H9 (cell line): ENCODE results near the gene LRRC8B. TPM values are rescaled to one million over a fixed set of nuclear protein-coding genes. Genes with fewer than 3 reads are reported as not detected.

ENCODE experiments used
- DNase-seq: peaks from one replicate; pipeline ENCODE4 v3.0.0-alpha.2; 2017
- H2AFZ ChIP-seq: one replicate; pipeline ENCODE4 v1.6.1; 2013; ENCODE audit warnings: mild to moderate bottlenecking, low read length, control low read depth, moderate library complexity
- H2AK5ac ChIP-seq: 2 replicates; pipeline ENCODE4 v1.6.1; 2013; ENCODE audit warnings: low read length, control low read depth, mixed read lengths; ENCODE audit not compliant: insufficient read length
- H2BK120ac ChIP-seq: one replicate; pipeline ENCODE4 v1.6.1; 2013; ENCODE audit warnings: low read depth, mild to moderate bottlenecking, low read length, control low read depth, inconsistent platforms; ENCODE audit not compliant: poor library complexity, severe bottlenecking
- H2BK12ac ChIP-seq: 2 replicates; pipeline ENCODE4 v1.6.1; 2013; ENCODE audit warnings: low read length, control low read depth, mixed read lengths, low read depth; ENCODE audit not compliant: insufficient read length
- H2BK15ac ChIP-seq: 2 replicates; pipeline ENCODE4 v1.6.1; 2013; ENCODE audit warnings: low read depth, low read length, control low read depth
- H2BK20ac ChIP-seq: one replicate; pipeline ENCODE4 v1.6.1; 2013; ENCODE audit warnings: low read depth, mild to moderate bottlenecking, low read length, control low read depth, inconsistent platforms; ENCODE audit not compliant: poor library complexity, severe bottlenecking
- H2BK5ac ChIP-seq: 2 replicates; pipeline ENCODE4 v1.6.1; 2013; ENCODE audit warnings: low read length, control low read depth, mixed read lengths; ENCODE audit not compliant: insufficient read length
- H3K14ac ChIP-seq: 2 replicates; pipeline ENCODE4 v1.6.1; 2013; ENCODE audit warnings: low read length, control low read depth; ENCODE audit not compliant: insufficient read depth
- H3K18ac ChIP-seq: 2 replicates; pipeline ENCODE4 v1.6.1; 2013; ENCODE audit warnings: low read depth, mild to moderate bottlenecking, mixed read lengths, low read length, control low read depth; ENCODE audit not compliant: insufficient read length
- H3K23ac ChIP-seq: 2 replicates; pipeline ENCODE4 v1.6.1; 2013; ENCODE audit warnings: low read length, control low read depth, mixed read lengths, low read depth; ENCODE audit not compliant: insufficient read length
- H3K23me2 ChIP-seq: 2 replicates; pipeline ENCODE4 v1.6.1; 2013; ENCODE audit warnings: low read depth, mild to moderate bottlenecking, mixed read lengths, low read length, control low read depth; ENCODE audit not compliant: insufficient read length, poor library complexity, severe bottlenecking
- H3K27ac ChIP-seq: 2 replicates; pipeline ENCODE4 v1.5.1; 2013; ENCODE audit warnings: low read length, control low read depth, mixed read lengths, low read depth; ENCODE audit not compliant: insufficient read length
- H3K27me3 ChIP-seq: 2 replicates; pipeline ENCODE4 v1.6.1; 2013; ENCODE audit warnings: low read length, control low read depth, inconsistent platforms; ENCODE audit not compliant: insufficient read depth
- H3K4ac ChIP-seq: 2 replicates; pipeline ENCODE4 v1.6.1; 2013; ENCODE audit warnings: low read depth, mild to moderate bottlenecking, control low read depth, inconsistent platforms, low read length, moderate library complexity
- H3K4me1 ChIP-seq: 2 replicates; pipeline ENCODE4 v1.6.1; 2013; ENCODE audit warnings: low read length, control low read depth, inconsistent platforms; ENCODE audit not compliant: insufficient read depth
- H3K4me2 ChIP-seq: 2 replicates; pipeline ENCODE4 v1.6.1; 2013; ENCODE audit warnings: low read length, control low read depth, mixed read lengths; ENCODE audit not compliant: insufficient read length, insufficient read depth
- H3K56ac ChIP-seq: 2 replicates; pipeline ENCODE4 v1.6.1; 2013; ENCODE audit warnings: low read depth, mild to moderate bottlenecking, mixed read lengths, low read length, control low read depth; ENCODE audit not compliant: insufficient read length
- H3K79me1 ChIP-seq: 2 replicates; pipeline ENCODE4 v1.6.1; 2013; ENCODE audit warnings: low read depth, mild to moderate bottlenecking, moderate library complexity, low read length, control low read depth, inconsistent platforms; ENCODE audit not compliant: insufficient read depth, poor library complexity, severe bottlenecking
- H3K79me2 ChIP-seq: 2 replicates; pipeline ENCODE4 v1.6.1; 2013; ENCODE audit warnings: low read length, control low read depth, inconsistent platforms; ENCODE audit not compliant: insufficient read depth
- H3K9ac ChIP-seq: 2 replicates; pipeline ENCODE4 v1.6.1; 2013; ENCODE audit warnings: low read length, control low read depth, mixed read lengths; ENCODE audit not compliant: insufficient read length; ENCODE audit errors: extremely low read depth
- H3K9me3 ChIP-seq: one replicate; pipeline ENCODE4 v1.6.1; 2013; ENCODE audit warnings: low read depth, low read length, inconsistent platforms; ENCODE audit not compliant: control insufficient read depth
- H3T11ph ChIP-seq: one replicate; pipeline ENCODE4 v1.6.1; 2013; ENCODE audit warnings: mild to moderate bottlenecking, low read length, control low read depth, inconsistent platforms
- H4K20me1 ChIP-seq: one replicate; pipeline ENCODE4 v1.6.1; 2013; ENCODE audit not compliant: control insufficient read depth, insufficient read length, insufficient read depth
- H4K5ac ChIP-seq: 2 replicates; pipeline ENCODE4 v1.6.1; 2013; ENCODE audit warnings: low read depth, mild to moderate bottlenecking, mixed read lengths, low read length, control low read depth; ENCODE audit not compliant: insufficient read length
- H4K8ac ChIP-seq: replicated peaks from 2 replicates; pipeline ENCODE4 v1.6.1; 2013; ENCODE audit warnings: low read length, control low read depth, mixed read lengths, low read depth; ENCODE audit not compliant: insufficient read length
- H4K91ac ChIP-seq: 2 replicates; pipeline ENCODE4 v1.6.1; 2013; ENCODE audit warnings: low read depth, mild to moderate bottlenecking, moderate library complexity, mixed read lengths, low read length, control low read depth; ENCODE audit not compliant: insufficient read length
- H3K27ac Mint-ChIP-seq, 3 experiments: 2 replicates in 2 of 3; 3 replicates in 1 of 3; pipeline ENCODE4 v1.8.0; 2020 to 2021; ENCODE audit warnings: mixed read lengths in 3 of 3, mild to moderate bottlenecking in 1 of 3, moderate library complexity in 1 of 3
- H3K27me3 Mint-ChIP-seq: 2 replicates; pipeline ENCODE4 v1.8.0; 2021; ENCODE audit warnings: low read depth, mild to moderate bottlenecking, moderate library complexity, mixed read lengths
- H3K36me3 Mint-ChIP-seq, 3 experiments: 2 replicates in 2 of 3; 3 replicates in 1 of 3; pipeline ENCODE4 v1.8.0; 2020 to 2021; ENCODE audit warnings: low read depth in 3 of 3, mixed read lengths in 3 of 3; ENCODE audit not compliant: insufficient read depth in 1 of 3
- H3K4me1 Mint-ChIP-seq, 2 experiments: 2 replicates each; pipeline ENCODE4 v1.8.0; 2020; ENCODE audit warnings: mixed read lengths in 2 of 2
- H3K4me3 Mint-ChIP-seq, 2 experiments: 2 replicates in 1 of 2; 3 replicates in 1 of 2; pipeline ENCODE4 v1.8.0; 2020 to 2021; ENCODE audit warnings: mild to moderate bottlenecking in 2 of 2, mixed read lengths in 2 of 2, moderate library complexity in 1 of 2
- H3K9me3 Mint-ChIP-seq, 2 experiments: 2 replicates in 1 of 2; 3 replicates in 1 of 2; pipeline ENCODE4 v1.8.0; 2020; ENCODE audit warnings: mild to moderate bottlenecking in 2 of 2, mixed read lengths in 2 of 2, moderate library complexity in 1 of 2
- WGBS: extraction: QIAGEN DNeasy Blood & Tissue Kit; methylation state at CpG from one replicate; pipeline ENCODE4 v1.1.7; 2013; ENCODE audit warnings: missing lambda C conversion rate, low lambda C conversion rate, mixed read lengths; ENCODE audit not compliant: insufficient read length; ENCODE audit errors: extremely low coverage; 5-methylcytosine and 5-hydroxymethylcytosine counted together
- total RNA-seq: library from RNA; stranded (reverse); gene quantifications from 2 replicates; pipeline ENCODE4 v1.2.1, GENCODE V29; 2021
- TF ChIP-seq, protein P1 (sequence below): fragments of 200-600 bp; sonication (generic); conservative IDR thresholded peaks from 3 replicates; pipeline ENCODE4 v1.8.0; 2021; ENCODE audit warnings: antibody characterized with exemption, mild to moderate bottlenecking

LRRC8B gene
- total RNA-seq, 1 experiment from 2014 or later: 33.2 TPM

DNA sequence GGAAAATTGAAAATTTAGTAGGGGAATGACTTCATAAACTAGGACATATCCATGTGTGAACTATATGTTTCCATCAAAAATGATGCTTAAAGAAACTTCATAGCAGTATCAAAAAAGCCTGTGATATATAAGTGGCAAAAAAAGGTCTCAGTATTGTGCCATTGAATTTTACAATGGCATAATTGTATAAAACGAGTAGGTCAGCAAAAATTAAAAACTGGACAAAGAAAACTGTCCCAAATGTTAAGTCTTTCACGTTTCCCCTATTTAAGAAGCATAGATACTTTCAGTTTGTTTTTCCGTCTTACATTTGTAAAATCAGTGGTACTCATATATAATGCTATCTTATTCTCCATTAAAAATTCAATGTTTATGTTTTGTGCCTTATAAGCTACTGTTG, 43.2 kb downstream of the LRRC8B start:
- H3K4me2 ChIP-seq: no peak overlapping the region
- no peak overlapping the region for H3K4ac ChIP-seq
- H3K27me3 ChIP-seq: no peaks in the 10 kb centered on the region
- H2BK12ac ChIP-seq: no peak overlapping the region
- TF ChIP-seq, protein P1, sequence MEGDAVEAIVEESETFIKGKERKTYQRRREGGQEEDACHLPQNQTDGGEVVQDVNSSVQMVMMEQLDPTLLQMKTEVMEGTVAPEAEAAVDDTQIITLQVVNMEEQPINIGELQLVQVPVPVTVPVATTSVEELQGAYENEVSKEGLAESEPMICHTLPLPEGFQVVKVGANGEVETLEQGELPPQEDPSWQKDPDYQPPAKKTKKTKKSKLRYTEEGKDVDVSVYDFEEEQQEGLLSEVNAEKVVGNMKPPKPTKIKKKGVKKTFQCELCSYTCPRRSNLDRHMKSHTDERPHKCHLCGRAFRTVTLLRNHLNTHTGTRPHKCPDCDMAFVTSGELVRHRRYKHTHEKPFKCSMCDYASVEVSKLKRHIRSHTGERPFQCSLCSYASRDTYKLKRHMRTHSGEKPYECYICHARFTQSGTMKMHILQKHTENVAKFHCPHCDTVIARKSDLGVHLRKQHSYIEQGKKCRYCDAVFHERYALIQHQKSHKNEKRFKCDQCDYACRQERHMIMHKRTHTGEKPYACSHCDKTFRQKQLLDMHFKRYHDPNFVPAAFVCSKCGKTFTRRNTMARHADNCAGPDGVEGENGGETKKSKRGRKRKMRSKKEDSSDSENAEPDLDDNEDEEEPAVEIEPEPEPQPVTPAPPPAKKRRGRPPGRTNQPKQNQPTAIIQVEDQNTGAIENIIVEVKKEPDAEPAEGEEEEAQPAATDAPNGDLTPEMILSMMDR: no peak
- peaks cover 8% of the 10 kb centered on the region; the same call in 1 of the 2 replicates for H3K4me1 ChIP-seq
- no peak overlapping the region for H2BK15ac ChIP-seq
- no peak overlapping the region for H3K9ac ChIP-seq
- DNase-seq: no peak
- no CpG with 5 or more reads among the region's 3 CpGs for WGBS
- H3K27ac ChIP-seq: no peak overlapping the region
- no peak overlapping the region for H2AFZ ChIP-seq
- no peak overlapping the region for H3K14ac ChIP-seq
- H3K79me1 ChIP-seq: no peaks in the 10 kb centered on the region
- no peak overlapping the region for H3K23ac ChIP-seq
- peaks cover 11 to 13% of the 10 kb centered on the region in 2 experiments for H3K9me3 Mint-ChIP-seq
- no peak overlapping the region for H3K4me3 Mint-ChIP-seq
- no peak overlapping the region for H4K5ac ChIP-seq
- H3T11ph ChIP-seq: no peak overlapping the region
- H3K79me2 ChIP-seq: no peaks in the 10 kb centered on the region; the same call in 1 of the 2 replicates
- H3K4me1 Mint-ChIP-seq: peaks cover 40 to 51% of the 10 kb centered on the region in 2 experiments
- H3K56ac ChIP-seq: no peak overlapping the region
- no peaks in the 10 kb centered on the region for H3K27me3 Mint-ChIP-seq
- H3K9me3 ChIP-seq: no peaks in the 10 kb centered on the region
- H3K23me2 ChIP-seq: no peaks in the 10 kb centered on the region
- H3K27ac Mint-ChIP-seq: 0 out of 7 replicates have a peak overlapping the region, but pooled peaks of 1 of the 3 experiments have one; percentile 1
- H4K20me1 ChIP-seq: no peaks in the 10 kb centered on the region
- no peak overlapping the region for H4K91ac ChIP-seq
- H3K18ac ChIP-seq: no peak overlapping the region
- H3K36me3 Mint-ChIP-seq: peaks cover 30 to 37% (median 32%) of the 10 kb centered on the region in 3 experiments
- H2AK5ac ChIP-seq: no peak overlapping the region
- H2BK5ac ChIP-seq: no peak overlapping the region
- no peak overlapping the region for H4K8ac ChIP-seq
- no peak overlapping the region for H2BK20ac ChIP-seq
- H2BK120ac ChIP-seq: no peak overlapping the region
